Fibroblast of gingiva (primary cell): ENCODE data around the gene VCP.
A peak's percentile ranks its signal among the peaks of the same experiment; 100 is the strongest.

Source experiments
- DNase-seq: peaks from one replicate; pipeline ENCODE4 v3.0.0-alpha.2; 2011; ENCODE audit warnings: low read depth

VCP gene

DNA sequence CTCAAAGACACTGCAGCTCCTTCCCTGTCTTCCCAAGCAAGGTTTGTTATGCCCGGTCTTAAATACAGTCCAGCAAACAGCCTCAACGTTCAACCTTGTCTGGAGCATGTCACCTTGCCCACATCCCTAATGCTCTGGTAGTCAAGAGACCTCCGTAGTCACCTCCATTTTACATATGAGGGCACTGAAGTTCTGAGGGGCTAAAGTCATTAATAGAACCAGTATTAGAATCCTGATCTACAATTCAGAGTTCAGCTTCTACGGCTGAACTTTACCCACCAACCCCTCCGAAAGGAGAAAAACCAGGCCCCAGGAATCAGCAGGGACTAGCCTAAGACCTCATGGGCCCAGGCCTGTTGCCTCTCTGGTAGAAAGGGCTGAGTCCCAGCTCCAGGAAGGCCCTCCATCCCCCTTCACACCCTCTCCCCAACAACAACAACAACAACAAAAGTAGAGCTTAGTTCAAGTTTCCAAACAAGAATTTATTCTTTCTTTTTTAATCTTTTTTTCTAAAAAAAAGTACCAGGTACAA, 31.3 kb upstream of the VCP start:
- DNase-seq = no peak

DNA sequence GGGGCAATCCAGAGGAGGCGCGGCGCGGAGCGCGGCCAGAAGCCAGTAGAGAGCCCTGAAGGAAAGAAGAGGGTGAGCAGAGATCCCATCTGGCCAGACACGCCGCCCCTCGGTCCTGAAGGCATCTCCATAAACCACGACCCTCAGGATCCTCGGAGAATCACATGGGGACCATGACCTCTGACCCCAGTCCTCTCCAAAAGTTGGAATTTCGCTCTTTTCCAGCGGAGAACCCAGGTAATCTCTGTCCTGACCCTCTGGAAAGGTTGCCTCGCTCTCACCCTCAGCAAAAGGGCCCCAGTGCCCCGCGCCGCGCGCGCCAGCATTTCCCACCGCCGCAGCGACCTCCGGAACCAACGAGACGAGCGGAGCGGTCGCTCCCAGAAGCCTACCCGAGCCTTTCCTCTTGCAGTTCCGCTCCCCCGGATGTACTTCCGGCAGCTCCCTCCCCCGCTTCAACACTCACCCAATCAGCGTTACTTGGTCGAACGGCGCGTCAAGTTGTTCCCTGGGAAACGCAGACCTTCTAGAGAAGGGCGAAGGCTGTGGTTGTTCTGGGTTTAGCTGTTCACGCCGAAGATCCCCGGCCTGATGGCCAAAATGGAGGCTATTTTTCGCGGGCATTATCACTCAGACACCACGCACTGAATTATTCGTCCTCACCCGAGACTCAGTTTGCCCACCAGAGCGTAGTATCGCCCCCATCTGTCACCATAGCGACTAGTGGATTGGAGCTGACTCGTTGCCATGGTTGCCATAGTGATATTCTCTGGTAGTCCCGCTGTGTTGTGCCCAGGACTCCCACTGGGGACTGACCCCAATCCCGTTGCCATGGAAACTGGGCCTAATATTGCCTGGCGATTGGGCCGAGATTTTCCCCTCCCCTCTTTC, 30.6 kb upstream of the VCP start, which contains the start of gene STOML2:
TSS of gene STOML2 (minus strand) at position 363 of the 891 bp plus-strand sequence. CDS start at position 326, 37 bp downstream.
- DNase-seq = peak; percentile 95

DNA sequence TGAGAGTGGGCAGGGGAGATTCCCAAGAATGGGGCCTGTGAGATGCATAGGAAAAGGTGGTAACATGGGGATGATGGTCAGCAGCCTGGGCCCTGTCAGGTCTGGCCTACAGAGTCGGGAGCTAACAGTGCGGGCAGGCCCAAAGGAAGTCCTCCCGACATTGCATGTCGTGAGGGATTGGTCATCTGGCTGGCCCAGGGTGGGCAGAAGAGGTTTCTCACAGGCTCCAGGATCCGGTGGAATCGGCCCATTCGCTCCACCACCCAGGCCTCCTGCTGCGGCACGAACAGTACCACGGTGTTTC, 30.0 kb upstream of the VCP start:
- DNase-seq = no peak

- no peak for DNase-seq
These were observed 25.1 kb upstream of the VCP start for GRCh38 chr9:35097573-35097972.

DNA sequence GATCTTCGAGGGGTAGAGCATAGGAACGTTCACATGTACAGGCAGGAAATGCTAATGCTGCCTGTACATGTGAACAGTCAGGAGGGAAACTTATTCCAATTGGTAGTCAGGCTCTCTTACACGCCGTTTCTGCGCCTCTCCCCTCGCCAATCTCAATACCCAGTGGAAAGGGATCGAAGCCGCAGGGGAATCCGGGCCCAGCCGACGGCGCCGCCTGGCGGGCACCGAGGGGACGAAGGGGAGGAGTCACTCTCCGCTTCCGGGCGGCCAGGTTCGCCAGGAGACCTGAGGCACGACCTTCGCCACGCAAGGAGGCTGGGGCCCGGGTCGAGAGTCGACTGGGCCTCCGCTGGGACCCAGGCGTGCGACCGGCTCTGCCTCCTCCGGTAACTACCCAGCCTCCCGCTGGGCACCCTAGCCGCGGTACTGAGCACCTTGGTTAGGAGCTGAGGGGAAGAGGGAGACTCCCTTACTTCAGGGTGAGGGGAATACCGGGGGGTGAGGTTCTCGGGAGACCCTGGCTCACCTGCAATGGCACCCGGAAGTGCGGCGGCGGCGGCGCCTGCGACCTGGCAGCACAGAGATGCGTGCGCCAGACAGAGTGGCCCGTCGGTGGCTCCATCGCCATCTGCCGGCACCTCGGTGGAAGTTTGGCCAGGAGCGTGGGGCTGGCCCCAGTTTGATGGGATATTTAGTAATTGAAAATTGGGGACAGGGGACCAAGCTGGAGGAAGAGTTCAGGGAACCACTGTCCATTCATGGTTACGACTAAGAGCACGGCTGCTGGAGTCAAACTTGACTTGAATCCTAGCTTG, 23.8 kb upstream of the VCP start, which contains the start of gene PIGO:
TSS of gene PIGO (minus strand) at position 557 of the 815 bp plus-strand sequence. CDS start 1,026 bp downstream, outside the sequence.
- peak; percentile 80 for DNase-seq

DNA sequence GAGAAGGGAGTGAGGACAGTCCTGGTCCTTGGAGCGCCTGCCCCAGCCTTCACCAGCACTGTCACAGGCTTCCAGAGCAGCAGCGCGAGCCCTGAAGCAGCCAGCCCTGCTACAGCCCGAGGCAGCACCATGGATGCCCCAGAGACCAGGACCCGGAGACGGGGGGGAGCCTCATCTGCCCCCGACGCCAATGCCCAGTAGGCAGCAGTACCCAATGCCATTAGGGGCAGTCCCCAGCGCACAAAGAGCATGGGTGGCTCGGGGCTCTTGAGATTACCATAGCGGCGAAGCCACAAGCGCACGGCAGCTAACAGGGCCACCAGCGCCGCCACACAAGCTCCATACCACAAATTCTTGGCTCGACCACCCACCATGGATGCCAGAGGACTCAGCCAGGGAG, 19.1 kb upstream of the VCP start:
- DNase-seq = no peak

- DNase-seq = no peak
These were observed 17.0 kb upstream of the VCP start for GRCh38 chr9:35089434-35089833.

DNA sequence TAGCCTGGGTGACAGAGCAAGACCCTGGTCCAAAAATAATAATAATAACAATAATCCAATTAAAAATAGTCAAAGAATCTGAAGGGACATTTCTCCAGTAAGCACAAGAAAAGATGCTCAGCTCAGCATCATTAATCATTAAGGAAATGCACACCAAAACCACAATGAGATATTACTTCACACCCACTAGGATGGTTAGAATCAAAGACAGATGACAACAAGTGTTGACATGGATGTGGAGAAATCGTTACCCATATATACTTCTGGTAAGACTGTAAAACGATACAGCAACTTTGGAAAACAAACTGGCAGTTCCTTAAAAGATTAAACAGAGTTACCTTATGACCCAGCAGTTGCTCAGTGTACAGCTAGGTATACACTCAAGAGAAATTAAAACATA, 12.7 kb upstream of the VCP start:
- DNase-seq = peak; percentile 17

- peak; percentile 89 for DNase-seq
These were observed 7.3 kb upstream of the VCP start, which contains the start of gene FANCG for GRCh38 chr9:35079426-35080341. FANCG (minus strand) TSS chr9:35079942; CDS start chr9:35079524, 418 bp downstream.

DNA sequence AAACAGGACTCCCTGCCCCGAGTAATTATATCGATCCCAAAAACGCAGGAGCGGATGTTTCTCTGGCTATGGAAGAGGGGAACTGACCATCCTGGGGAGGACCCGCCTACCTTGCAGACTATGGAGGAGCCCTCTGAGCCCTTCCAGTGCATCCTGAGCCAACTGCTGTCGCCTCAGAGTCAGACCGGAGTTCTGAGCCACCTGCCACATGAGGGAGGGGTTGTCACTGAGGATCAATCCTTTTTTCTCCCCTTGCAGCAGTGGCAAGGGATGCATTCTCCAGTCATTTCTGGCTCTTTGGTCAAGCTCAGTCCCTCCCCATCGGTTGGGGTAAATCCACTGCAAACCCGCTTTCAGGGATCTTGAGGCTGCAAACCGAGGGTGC, 6.6 kb upstream of the VCP start:
- DNase-seq = no peak

DNA sequence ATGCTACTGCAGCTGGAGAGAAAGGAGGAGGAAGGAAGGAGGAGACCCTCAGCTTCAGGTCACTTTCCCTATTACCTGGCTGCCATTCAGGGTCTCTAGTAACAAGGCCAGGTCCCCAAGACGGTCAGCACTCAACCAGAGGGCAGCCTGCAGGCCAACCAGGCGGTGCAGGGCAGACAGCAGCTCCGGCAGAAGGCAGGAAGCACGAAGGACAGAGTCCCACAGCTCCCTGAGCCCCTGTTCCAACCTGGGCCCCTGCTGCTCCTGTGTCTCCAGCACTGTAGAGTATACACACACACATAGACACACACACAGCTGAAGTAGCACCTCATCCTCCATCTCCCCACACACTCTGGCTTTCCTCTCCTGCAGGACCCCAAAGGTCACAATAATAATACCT, 5.6 kb upstream of the VCP start:
- DNase-seq = no peak

DNA sequence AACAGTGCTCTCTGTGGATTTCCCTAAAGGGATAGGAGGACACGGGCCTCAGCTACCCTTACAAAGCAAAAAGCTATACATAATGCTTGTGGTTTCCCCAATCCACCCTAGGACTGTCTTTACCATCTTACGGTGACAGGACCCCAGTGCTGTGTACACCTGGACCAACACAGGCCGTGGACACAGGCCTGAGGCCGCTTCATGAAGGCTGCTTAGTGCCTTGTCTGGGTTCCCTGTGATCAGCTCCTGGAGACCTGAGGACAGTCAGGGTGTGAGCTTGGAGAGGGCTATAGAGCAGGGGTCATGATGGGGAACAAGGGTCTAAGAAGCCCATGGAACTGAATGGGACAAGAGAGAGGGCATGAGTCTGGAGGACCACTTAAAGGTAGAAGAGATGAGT, 4.4 kb upstream of the VCP start:
- no peak for DNase-seq

DNA sequence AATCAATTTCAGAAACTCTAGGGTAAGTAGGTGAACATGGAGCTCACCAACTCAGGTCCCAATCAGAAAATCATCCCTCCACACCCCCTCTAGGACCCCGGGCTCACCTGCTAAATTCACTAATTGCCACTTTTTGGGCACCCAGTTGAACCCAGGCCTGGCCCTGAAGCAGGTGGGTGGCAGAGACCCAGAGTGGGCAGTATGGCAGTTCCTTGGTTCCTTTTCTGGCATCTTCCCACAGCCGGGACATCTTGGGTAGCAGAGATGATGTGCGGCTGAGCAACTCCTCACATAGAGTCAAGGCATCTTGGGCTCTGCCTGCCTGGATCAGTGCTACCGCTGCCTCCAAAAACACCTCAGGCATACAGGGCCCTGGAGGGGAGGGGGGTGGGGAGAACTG, 2.9 kb upstream of the VCP start:
- no peak for DNase-seq

GRCh38 chr9:35074791-35075190, 2.4 kb upstream of the VCP start:
- DNase-seq = no peak

DNA sequence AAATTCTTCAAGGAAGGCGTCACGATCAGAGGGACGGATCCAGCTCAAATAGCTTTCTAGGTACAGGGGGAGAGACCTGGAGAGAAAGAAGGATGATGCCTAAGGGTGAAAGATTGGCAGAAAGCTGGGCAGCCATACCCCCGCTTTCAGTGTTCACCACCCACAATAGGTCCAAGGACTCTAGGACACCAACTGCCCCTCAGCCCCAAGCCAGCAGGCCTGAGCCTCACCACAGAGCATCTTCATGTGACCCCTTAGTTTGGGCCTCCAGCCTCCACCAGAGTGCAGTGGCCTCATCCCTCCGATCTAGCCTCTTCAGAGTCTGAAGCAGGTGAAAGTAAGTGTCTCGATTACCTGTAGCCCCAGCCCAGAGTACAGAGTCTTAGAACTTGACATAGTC, 1.7 kb upstream of the VCP start:
- no peak for DNase-seq

GRCh38 chr9:35073279-35073612, 821 bp upstream of the VCP start:
- no peak for DNase-seq

DNA sequence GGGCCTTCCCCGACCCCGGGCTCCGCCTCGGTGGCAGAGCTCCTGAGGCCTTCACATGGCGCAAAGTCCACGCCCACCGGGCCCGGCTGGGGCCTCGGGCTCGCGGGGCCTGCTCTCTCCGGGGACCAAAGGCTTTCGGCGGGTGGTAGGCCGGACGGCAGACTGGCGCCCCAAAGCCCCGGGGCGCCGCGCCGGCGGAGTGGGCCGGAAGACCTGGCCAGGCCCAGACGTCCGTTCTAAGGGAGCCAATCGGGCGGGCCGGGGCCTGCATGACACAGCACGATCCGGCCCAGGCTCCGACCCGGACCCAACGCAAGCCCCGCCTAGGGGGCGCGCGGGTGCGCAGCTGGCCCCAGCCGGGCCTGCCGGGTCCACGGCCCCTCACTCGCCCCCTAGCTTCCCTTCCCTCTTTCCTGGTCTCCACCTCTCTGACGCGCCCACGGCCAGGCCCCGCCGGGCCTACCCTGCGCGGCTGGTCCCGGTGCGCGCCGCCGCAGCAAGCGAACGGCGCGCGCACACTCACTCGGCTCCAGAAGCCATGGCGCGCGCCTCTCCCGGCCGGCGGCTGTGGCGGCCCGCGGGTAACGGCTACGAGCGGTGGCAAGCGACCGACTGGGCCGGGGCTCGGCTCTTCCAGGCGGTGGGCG, 488 bp downstream of the VCP start:
- DNase-seq = peak; percentile 83

DNA sequence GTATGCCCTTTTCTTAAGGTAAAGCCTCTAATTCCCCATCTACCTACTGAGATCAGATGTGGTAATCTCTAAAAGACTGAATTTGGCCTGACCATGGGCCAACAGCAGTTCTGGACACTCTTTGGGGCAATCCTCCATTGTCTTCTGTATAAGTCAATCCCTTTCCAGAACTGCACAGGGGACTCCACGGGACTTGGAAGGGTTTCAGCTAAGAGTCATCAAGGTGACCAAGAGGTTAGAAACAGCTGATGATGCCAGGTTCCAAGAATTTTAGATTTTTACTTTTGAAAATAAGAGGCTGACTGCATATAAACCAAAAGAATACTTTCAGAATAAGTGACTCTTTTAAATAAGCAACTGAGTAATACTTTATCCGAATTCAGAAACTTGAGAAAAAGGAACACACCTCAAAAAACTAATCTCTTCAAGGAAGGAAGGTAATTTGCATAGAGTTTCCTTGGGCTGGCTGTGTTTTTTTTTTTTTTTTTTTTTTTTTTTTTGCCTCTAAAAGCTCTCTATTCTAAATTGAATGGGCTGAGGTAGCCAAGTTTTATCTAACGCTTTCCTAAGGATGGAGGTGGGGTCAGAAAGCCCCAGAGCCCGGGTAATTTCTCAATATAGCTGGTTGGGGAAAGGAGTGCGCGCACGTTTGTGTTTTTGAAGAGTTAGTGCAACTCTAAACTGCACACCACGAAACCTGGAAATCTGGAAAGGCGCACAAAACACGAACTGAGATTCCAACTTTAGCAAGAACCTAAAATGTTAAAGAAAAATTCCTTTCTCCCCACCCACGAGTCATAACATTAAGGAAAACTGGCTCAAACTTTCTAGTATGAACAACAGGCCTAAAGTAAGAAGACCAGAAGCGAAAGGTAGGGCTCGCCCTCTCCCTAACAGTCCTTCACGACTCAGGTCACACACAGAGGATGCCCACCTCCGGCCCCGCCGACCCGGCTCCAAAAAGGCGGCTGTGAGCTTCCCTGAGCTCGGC, 1.3 kb downstream of the VCP start:
- no peak for DNase-seq

- DNase-seq = no peak
These were observed 3.4 kb downstream of the VCP start for GRCh38 chr9:35069020-35069419.

GRCh38 chr9:35067056-35067455, 5.4 kb downstream of the VCP start:
- DNase-seq = no peak
